Body of pancreas (tissue), 4 donors: ENCODE data around the gene ZXDC. TPM values are rescaled to one million over a fixed set of nuclear protein-coding genes. Genes with fewer than 3 reads are reported as not detected.

Experiments
- ATAC-seq: fragments of 150-250 bp; one replicate; pipeline ENCODE4 v1.9.1; 2016
- DNase-seq, 4 donors: peaks; one replicate each; pipeline ENCODE4 v3.0.0-alpha.2; 2019
- H3K27ac ChIP-seq, 4 donors: fragments of 200-600 bp; sonication (generic); 1 replicate in 3 of 4; 2 replicates in 1 of 4; pipeline versions ENCODE4 v1.5.1 to v1.6.1; 2016 to 2019; ENCODE audit warnings: mild to moderate bottlenecking in 1 of 4, mixed read lengths in 1 of 4, moderate library complexity in 1 of 4
- H3K27me3 ChIP-seq, 2 donors: fragments of 200-600 bp; sonication (generic); one replicate each; pipeline ENCODE4 v1.6.0; 2016; ENCODE audit warnings: mild to moderate bottlenecking in 1 of 2
- H3K36me3 ChIP-seq, 2 donors: fragments of 200-600 bp; sonication (generic); replicated peaks in 1 of 2; 2 replicates each; pipeline ENCODE4 v1.5.1; 2016; ENCODE audit warnings: low read depth in 2 of 2; ENCODE audit not compliant: insufficient read depth in 1 of 2
- H3K4me1 ChIP-seq: fragments of 200-600 bp; sonication (generic); one replicate; pipeline ENCODE4 v1.6.0; 2016
- H3K4me3 ChIP-seq, 2 donors: fragments of 200-600 bp; sonication (generic); 1 replicate in 1 of 2; 2 replicates in 1 of 2; pipeline ENCODE4 v1.5.1; 2016 to 2019
- H3K9me3 ChIP-seq, 3 donors: fragments of 200-600 bp; sonication (generic); 1 replicate in 2 of 3; 2 replicates in 1 of 3; pipeline ENCODE4 v1.5.1; 2016
- POLR2A ChIP-seq, 3 donors: fragments of 450-650 bp; IDR thresholded peaks; one replicate each; pipeline ENCODE4 v1.6.1; 2016; ENCODE audit warnings: antibody characterized with exemption in 3 of 3, mild to moderate bottlenecking in 2 of 3
- WGBS, 2 donors: methylation state at CpG; one replicate each; pipeline ENCODE4 v1.1.5; 2017; 5-methylcytosine and 5-hydroxymethylcytosine counted together
- intact Hi-C: fragments of 100-400 bp; cut with DNase I; formaldehyde crosslinking; loops from one replicate; pipeline ENCODE4 v1.15.1; 2023
- total RNA-seq, 2 donors: library from RNA; depleted of rRNA; stranded (reverse); fragments of >200 nt; gene quantifications; one replicate each; pipeline ENCODE4 v1.1.0, GENCODE V29; 2016
- TF ChIP-seq, protein P1 (sequence below), 7 experiments: fragments of 450-650 bp in 4 of 7; fragments of 200-600 bp in 3 of 7; sonication (generic) in 3 of 7; IDR thresholded peaks; one replicate each; pipeline ENCODE4 v1.5.1; 2016 to 2019; ENCODE audit warnings: antibody characterized with exemption in 7 of 7

ZXDC gene
- total RNA-seq, 2 donors from 2014 or later = 33.9 to 39.4 TPM

DNA sequence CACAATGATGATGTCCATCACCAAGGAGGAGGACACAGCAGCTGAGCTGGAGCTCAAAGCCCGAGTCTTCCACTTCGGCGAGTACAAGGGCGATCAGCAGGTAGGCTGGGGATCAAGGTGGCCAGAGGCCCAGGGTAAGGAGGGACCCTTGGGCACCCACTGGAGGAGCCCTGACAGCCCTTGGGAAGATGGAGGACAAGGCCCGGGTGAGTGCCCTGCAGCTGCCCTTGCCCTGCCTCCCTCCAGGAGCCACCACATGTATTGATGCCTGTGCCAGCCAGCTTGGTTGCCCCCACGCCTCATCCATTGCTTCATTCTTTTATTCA is 42.6 kb downstream of the ZXDC start:
- no peak for DNase-seq
- peaks cover 0 to 7% of the 10 kb centered on the region in 2 donors for H3K36me3 ChIP-seq
- no peaks in the 10 kb centered on the region for H3K9me3 ChIP-seq
- WGBS, 2 donors = 95 to 98% methylated on average over 6 of the region's 6 CpGs
- no peaks in the 10 kb centered on the region for H3K27me3 ChIP-seq
- no peak for TF ChIP-seq POLR2A (IDR thresholded peaks at IDR 0.05)
- H3K4me3 ChIP-seq = no peak overlapping the region
- no peaks in the 10 kb centered on the region for H3K4me1 ChIP-seq
- H3K27ac ChIP-seq = no peak overlapping the region
- intact Hi-C loops = no loop called here
- no peak for ATAC-seq

DNA sequence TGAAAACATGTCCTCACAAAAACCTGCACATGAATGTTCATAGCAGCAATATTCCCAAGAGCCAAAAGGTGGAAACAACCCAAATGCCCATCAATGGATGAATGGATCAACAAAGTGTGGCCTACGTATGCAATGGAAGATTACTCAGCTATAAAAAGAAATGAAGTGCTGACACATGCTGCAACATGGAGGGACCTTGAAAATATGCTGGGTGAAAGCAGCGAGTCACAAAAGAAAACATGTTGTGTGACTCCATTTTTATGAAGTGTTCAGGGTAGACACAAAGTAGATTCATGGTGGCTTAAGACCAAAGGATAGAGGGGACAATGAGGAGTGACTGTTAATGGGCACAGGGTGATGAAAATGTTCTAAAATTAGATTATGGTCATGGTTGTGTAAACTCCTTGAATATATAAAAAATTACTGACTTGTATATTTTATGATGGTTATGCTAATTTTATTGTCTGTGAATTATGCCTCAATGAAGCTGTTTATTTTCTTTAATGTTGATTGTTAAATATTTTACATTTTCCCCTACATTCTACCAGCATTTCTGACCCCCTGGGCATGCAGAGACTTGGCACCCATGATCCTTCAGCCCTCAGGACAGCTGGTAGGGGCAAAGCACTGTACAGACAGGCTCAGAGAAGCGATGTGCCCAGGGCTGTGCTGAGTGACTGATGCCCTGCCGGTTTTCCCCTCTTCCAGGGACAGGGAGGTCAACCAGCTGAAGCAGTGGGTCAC is 43.2 kb downstream of the ZXDC start:
- Histone ChIP-seq H3K4me3 (no peak overlapping the region), H3K27me3 (no peaks in the 10 kb centered on the region), H3K4me1 (no peaks in the 10 kb centered on the region), H3K36me3 (peaks cover 0 to 5% of the 10 kb centered on the region in 2 donors), H3K27ac (no peak overlapping the region), H3K9me3 (no peaks in the 10 kb centered on the region)
- DNase-seq = no peak
- ATAC-seq = no peak
- intact Hi-C loops = no loop called here
- WGBS, 2 donors = 88 to 89% methylated on average over 4 of the region's 4 CpGs
- no peak for TF ChIP-seq POLR2A (IDR thresholded peaks at IDR 0.05)
- TF ChIP-seq, protein P1, sequence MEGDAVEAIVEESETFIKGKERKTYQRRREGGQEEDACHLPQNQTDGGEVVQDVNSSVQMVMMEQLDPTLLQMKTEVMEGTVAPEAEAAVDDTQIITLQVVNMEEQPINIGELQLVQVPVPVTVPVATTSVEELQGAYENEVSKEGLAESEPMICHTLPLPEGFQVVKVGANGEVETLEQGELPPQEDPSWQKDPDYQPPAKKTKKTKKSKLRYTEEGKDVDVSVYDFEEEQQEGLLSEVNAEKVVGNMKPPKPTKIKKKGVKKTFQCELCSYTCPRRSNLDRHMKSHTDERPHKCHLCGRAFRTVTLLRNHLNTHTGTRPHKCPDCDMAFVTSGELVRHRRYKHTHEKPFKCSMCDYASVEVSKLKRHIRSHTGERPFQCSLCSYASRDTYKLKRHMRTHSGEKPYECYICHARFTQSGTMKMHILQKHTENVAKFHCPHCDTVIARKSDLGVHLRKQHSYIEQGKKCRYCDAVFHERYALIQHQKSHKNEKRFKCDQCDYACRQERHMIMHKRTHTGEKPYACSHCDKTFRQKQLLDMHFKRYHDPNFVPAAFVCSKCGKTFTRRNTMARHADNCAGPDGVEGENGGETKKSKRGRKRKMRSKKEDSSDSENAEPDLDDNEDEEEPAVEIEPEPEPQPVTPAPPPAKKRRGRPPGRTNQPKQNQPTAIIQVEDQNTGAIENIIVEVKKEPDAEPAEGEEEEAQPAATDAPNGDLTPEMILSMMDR (IDR thresholded peaks at IDR 0.05) = no peak

DNA sequence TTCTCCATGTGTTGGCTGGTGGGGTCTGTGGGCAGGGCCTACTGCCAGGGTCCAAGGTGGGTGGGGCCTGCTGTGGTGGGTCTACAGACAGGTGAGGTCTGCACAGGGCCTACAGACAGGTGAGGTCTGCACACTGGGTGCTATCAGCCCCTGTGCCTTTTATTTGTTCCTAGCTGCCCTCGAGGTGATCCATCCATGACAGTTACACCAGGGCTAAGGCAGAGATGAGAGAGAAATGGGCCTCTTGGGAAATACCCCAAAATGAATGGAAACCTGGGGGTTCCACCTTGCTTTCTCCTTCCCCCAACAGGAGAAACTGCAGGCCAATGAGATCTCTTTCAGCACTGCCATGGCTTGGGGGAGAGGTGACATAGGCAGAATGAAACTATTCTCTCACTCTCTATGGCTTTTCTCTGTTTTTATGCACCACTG is 44.6 kb downstream of the ZXDC start:
- H3K9me3 ChIP-seq = peaks cover 0 to 3% (median 0%) of the 10 kb centered on the region in 3 donors
- intact Hi-C loops = no loop called here
- H3K27ac ChIP-seq = no peak overlapping the region
- TF ChIP-seq, protein P1 (IDR thresholded peaks at IDR 0.05) = no peak
- no peak for TF ChIP-seq POLR2A (IDR thresholded peaks at IDR 0.05)
- H3K4me1 ChIP-seq = no peaks in the 10 kb centered on the region
- no peak overlapping the region for H3K4me3 ChIP-seq
- WGBS, 2 donors = 80 to 100% methylated on average over 1 of the region's 1 CpG
- no peaks in the 10 kb centered on the region for H3K36me3 ChIP-seq
- ATAC-seq (no peak), DNase-seq (no peak)
- H3K27me3 ChIP-seq = no peaks in the 10 kb centered on the region

DNA sequence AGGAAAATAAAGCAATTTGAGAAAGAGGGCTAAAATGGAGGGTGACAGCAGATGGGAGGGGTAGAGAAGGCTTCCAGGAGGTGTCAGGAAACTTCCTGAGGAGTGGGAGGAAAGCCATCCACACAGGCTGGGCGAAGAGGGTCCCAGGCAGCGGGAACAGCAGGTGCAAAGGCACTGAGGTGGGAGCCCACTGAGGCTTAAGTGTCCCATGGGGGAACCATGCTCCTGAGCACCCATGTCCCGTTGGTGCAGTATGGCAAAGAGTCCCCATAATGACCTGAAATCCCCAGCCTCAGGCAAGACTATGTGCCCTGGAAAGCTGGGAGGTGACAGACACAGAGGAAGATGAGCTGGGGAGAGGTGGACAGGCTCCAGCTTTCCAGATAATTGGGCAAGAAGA is 50.9 kb downstream of the ZXDC start:
- Histone ChIP-seq H3K27ac (no peak overlapping the region), H3K36me3 (no peaks in the 10 kb centered on the region), H3K4me3 (no peak overlapping the region), H3K9me3 (peaks cover 0 to 11% (median 0%) of the 10 kb centered on the region in 3 donors), H3K4me1 (no peaks in the 10 kb centered on the region), H3K27me3 (no peaks in the 10 kb centered on the region)
- 80 to 96% methylated on average over 3 of the region's 3 CpGs for WGBS, 2 donors
- intact Hi-C loops = no loop called here
- DNase-seq (no peak), ATAC-seq (no peak)
- TF ChIP-seq, protein P1 (IDR thresholded peaks at IDR 0.05) = no peak
- no peak for TF ChIP-seq POLR2A (IDR thresholded peaks at IDR 0.05)

DNA sequence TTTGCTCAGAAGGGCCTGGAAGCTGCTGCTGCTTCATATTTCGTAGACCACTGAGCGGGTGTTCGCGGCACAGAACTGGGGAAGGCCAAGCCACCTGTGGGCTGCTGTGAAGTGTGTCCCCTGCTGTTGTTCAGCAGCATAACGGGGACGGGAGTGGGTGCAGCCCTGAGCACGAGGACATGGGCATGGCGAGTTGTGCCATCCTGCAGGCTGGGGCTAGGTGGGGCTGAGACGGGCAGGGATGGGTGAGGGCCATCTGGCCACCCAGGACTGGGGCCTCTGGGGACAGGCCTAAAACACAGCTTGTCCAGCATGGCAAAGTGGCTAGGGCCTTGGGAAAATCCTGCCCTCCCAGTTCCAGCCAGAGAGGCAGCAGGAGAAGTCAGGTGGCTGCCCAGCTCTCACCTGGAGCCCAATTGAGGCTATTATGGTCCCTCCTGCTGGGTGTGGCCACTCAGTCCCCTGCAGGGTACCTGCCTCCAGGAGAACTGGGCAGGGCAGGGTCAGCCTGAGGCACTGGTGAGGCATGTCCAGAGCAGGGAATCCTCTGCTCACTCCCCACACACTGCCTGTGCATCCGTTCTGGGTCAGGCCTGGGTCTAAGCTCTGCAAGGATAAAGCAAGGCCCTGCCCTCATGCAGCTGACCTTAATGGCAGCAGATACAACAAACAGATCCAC is 51.5 kb downstream of the ZXDC start:
- intact Hi-C loops = no loop called here
- no peak for ATAC-seq
- Histone ChIP-seq H3K27me3 (no peaks in the 10 kb centered on the region), H3K4me3 (no peak overlapping the region), H3K9me3 (peaks cover 0 to 11% (median 0%) of the 10 kb centered on the region in 3 donors), H3K36me3 (no peaks in the 10 kb centered on the region), H3K27ac (no peak overlapping the region), H3K4me1 (no peaks in the 10 kb centered on the region)
- DNase-seq = no peak
- TF ChIP-seq, protein P1 (IDR thresholded peaks at IDR 0.05) = no peak
- no peak for TF ChIP-seq POLR2A (IDR thresholded peaks at IDR 0.05)
- WGBS, 2 donors = 80 to 94% methylated on average over 1 to 10 of the region's 10 CpGs
